ENCODE results near the gene COPB1.

Gene COPB1

GRCh38 chr11:14506532-14506931, 6.9 kb upstream of the COPB1 start:
- DNase-seq, result no peak

- no peak for DNase-seq
Observed at GRCh38 chr11:14503023-14503422, 3.4 kb upstream of the COPB1 start.

- DNase-seq, result no peak
Observed at GRCh38 chr11:14502039-14502438, 2.4 kb upstream of the COPB1 start.

- DNase-seq, result peak; percentile 52
Observed at GRCh38 chr11:14500181-14500651, 605 bp upstream of the COPB1 start.

- peak; percentile 43 for DNase-seq
Observed at GRCh38 chr11:14499178-14499559, 442 bp downstream of the COPB1 start.

- DNase-seq, result no peak
Observed at GRCh38 chr11:14480716-14481115, 18.9 kb downstream of the COPB1 start.

GRCh38 chr11:14471127-14471526, 28.5 kb downstream of the COPB1 start:
- no peak for DNase-seq

- DNase-seq, result no peak
Observed at GRCh38 chr11:14463623-14464022, 36.0 kb downstream of the COPB1 start.

GRCh38 chr11:14460147-14460546, 39.5 kb downstream of the COPB1 start:
- no peak for DNase-seq

- no peak for DNase-seq
Observed at GRCh38 chr11:14458377-14458776, 41.2 kb downstream of the COPB1 start.

- DNase-seq, result no peak
Observed at GRCh38 chr11:14455648-14456430, 43.8 kb downstream of the COPB1 start.

GRCh38 chr11:14454861-14455632, 44.6 kb downstream of the COPB1 start:
- no peak for DNase-seq

- DNase-seq, result no peak
Observed at GRCh38 chr11:14451825-14452224, 47.8 kb downstream of the COPB1 start.

GRCh38 chr11:14449302-14449714, 50.3 kb downstream of the COPB1 start:
- no peak for DNase-seq

- no peak for DNase-seq
Observed at GRCh38 chr11:14448240-14448639, 51.4 kb downstream of the COPB1 start.

- no peak for DNase-seq
Observed at GRCh38 chr11:14446701-14447169, 52.9 kb downstream of the COPB1 start.

- no peak for DNase-seq
Observed at GRCh38 chr11:14445542-14446530, 53.8 kb downstream of the COPB1 start.

- DNase-seq, result no peak
Observed at GRCh38 chr11:14444441-14445189, 55.0 kb downstream of the COPB1 start.

GRCh38 chr11:14443638-14444037, 56.0 kb downstream of the COPB1 start:
- DNase-seq, result no peak

GRCh38 chr11:14435717-14436512, 63.7 kb downstream of the COPB1 start:
- DNase-seq, result no peak

- no peak for DNase-seq
Observed at GRCh38 chr11:14425621-14426020, 74.0 kb downstream of the COPB1 start.

Measured in activated naive CD4-positive, alpha-beta T cell treated with Interleukin-2 at 50 U/mL for 16 hours (primary cell).